NT2/D1 (cell line): ENCODE data around the gene STARD5.

Source experiments
- DNase-seq: peaks from one replicate; pipeline ENCODE4 v3.0.0-alpha.2; 2011; ENCODE audit warnings: low read depth, low spot score
- H3K27me3 ChIP-seq: 2 replicates; pipeline ENCODE4 v1.6.0; 2011; ENCODE audit warnings: mild to moderate bottlenecking; ENCODE audit not compliant: insufficient read length, insufficient read depth
- H3K36me3 ChIP-seq: 2 replicates; pipeline ENCODE4 v1.6.1; 2011; ENCODE audit warnings: mild to moderate bottlenecking, low read length, mixed read lengths; ENCODE audit not compliant: insufficient read depth, insufficient read length
- H3K4me1 ChIP-seq: 2 replicates; pipeline ENCODE4 v1.5.1; 2011; ENCODE audit not compliant: insufficient read depth, insufficient read length
- H3K4me3 ChIP-seq: 2 replicates; pipeline ENCODE4 v1.5.1; 2011; ENCODE audit warnings: low read depth; ENCODE audit not compliant: insufficient read length
- H3K9ac ChIP-seq: 2 replicates; pipeline ENCODE4 v1.6.0; 2011; ENCODE audit warnings: low read depth; ENCODE audit not compliant: insufficient read length
- H3K9me3 ChIP-seq: 2 replicates; pipeline ENCODE4 v1.5.1; 2011; ENCODE audit warnings: mild to moderate bottlenecking, low read length; ENCODE audit not compliant: insufficient read depth
- SUZ12 ChIP-seq: IDR thresholded peaks from 2 replicates; pipeline ENCODE4 v1.6.1; 2011; ENCODE audit not compliant: insufficient read length, insufficient read depth; ENCODE audit errors: extremely low read depth
- YY1 ChIP-seq: IDR thresholded peaks from 2 replicates; pipeline ENCODE4 v1.6.1; 2011; ENCODE audit not compliant: insufficient read length, insufficient read depth
- ZNF274 ChIP-seq: IDR thresholded peaks from 2 replicates; pipeline ENCODE4 v1.6.1; 2011; ENCODE audit warnings: mild to moderate bottlenecking, low read depth, low read length

The STARD5 gene, protein sequence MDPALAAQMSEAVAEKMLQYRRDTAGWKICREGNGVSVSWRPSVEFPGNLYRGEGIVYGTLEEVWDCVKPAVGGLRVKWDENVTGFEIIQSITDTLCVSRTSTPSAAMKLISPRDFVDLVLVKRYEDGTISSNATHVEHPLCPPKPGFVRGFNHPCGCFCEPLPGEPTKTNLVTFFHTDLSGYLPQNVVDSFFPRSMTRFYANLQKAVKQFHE

DNA sequence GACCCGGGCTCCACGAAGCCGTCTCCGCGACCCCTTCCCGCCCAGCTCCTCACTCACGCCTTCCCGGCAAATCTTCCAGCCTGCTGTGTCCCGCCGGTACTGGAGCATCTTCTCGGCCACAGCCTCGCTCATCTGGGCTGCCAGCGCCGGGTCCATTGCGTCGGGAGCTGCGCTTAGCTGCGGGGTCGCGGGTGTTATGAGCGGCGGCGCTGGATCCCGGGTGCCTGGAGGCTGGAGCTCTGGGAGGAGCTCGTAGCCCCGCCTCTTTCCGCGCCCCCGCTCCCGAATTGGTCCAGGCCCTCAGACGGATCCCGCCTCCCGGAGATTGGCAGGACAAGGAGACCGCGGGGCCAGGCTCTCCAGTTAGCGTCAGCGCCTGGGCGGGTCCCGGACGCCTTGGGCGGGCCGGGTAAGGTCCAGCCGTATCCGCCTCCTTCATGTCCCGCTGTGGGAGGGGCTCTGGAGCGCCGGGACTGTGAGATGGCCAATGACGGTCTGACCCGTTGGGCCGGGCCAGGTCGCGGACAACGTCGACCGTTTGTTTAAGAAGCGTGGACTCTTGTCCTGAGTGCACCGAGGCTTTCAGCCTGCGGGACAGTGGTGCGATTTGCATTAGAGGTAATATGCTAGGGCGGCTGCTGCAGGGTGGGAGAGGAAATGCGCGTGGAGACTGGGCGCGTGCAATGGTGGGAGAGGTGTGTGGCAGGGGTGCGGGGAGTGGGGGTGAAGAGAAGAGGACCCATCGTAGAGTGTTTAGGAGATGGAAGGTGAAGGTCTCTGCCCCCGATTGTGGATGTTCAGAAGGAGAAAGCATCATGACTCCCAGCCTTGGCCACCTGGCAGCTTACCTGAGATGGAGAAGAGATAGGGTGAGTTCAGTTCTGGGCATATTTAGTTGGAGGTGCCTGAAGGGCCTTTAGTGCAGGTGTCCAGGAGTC lies at the start of gene STARD5:
TSS of gene STARD5 (minus strand) at position 198 of the 938 bp plus-strand sequence. CDS start at position 156, 42 bp downstream.
- H3K4me3 ChIP-seq = peak within 1 kb of the TSS; percentile 79
- no peaks in the 10 kb centered on the region for H3K4me1 ChIP-seq
- peaks cover 10% of the 10 kb centered on the region for H3K36me3 ChIP-seq
- peak; percentile 96 for DNase-seq
- peak within 1 kb of the TSS; percentile 86 for H3K9ac ChIP-seq
- H3K27me3 ChIP-seq = peaks cover 17% of the 10 kb centered on the region
- H3K9me3 ChIP-seq = no peaks in the 10 kb centered on the region
- TF ChIP-seq YY1 (no peak), ZNF274 (no peak), SUZ12 (no peak)

DNA sequence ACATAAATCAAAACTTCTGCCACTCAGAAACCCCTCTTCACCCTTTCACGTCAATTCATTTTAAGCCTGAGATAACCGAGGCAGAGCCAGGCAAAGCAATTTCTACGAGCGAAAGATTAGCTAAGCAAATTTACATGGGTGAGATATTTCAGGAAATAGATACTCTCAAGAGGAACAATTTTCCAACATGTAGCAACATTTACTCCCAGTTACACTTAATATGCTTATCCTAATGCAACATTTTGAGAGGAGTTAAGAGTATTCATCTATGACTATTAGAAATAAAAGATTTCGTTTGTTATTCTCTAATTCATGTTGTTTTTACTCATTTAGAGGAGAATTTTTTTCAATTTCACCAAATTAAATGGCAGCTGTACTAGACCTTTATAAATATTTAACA lies 49.2 kb upstream of the STARD5 start:
- H3K4me3 ChIP-seq = no peak overlapping the region
- no peaks in the 10 kb centered on the region for H3K4me1 ChIP-seq
- H3K27me3 ChIP-seq = no peaks in the 10 kb centered on the region
- TF ChIP-seq ZNF274 (no peak), SUZ12 (no peak), YY1 (no peak)
- no peak for DNase-seq
- no peak overlapping the region for H3K9ac ChIP-seq
- no peaks in the 10 kb centered on the region for H3K9me3 ChIP-seq
- H3K36me3 ChIP-seq = no peaks in the 10 kb centered on the region

DNA sequence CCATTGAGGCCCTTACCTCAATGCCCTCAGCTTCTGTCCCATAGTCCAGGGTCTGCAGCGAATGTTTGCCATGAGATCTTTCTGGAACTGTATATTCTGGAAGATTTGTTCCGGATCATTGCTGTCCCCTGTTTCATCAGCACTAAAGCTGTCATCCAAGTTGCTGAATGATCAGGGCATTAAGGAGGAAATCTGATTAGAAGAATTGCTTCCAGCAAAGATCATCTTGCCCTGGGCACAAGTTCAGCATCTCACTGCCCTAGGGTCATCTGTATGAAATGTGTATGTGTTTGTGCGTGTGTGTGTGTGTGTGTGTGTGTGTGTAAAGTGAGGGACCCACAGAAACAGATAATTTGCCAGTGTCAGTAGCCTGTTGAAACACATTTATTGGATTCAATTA lies 48.6 kb upstream of the STARD5 start:
- TF ChIP-seq ZNF274 (no peak), SUZ12 (no peak), YY1 (no peak)
- Histone ChIP-seq H3K27me3 (no peaks in the 10 kb centered on the region), H3K4me3 (no peak overlapping the region), H3K36me3 (no peaks in the 10 kb centered on the region), H3K9me3 (no peaks in the 10 kb centered on the region), H3K4me1 (no peaks in the 10 kb centered on the region), H3K9ac (no peak overlapping the region)
- no peak for DNase-seq

DNA sequence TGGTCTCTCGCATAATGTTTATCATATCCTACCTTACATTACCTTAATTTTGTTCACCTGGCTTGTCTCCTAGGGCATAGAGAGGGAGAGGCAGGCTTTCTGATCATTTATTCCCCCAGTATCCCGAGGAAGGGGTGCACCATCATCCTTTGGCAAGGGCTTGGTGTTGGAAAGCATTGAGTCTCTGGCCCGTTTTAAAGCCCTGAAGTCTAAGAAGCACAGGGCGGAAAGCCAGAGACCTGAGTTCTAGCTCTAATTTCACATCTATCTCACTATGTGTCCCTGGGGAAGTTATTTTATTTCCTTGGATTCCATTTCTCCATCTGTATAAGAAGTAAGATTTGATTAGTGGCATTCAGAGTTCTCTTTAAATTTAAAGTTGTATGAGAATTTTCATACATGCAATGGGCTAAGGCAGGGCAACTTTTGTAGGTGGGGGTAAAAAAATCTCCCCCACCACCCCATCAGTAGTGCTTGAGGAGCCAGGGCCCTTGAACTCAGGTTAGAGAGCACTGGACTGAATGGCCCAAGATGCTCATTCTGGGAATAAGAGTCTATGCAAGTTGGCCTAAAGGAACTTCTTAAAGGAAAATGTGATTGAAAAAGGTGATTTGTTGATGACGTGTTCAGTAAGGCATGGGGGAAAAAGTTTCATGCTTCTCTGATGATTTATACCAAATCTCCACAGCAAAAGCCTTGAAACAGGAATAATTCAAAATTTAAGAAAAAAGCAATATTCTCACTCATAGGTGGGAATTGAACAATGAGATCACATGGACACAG lies 40.0 kb upstream of the STARD5 start:
- Histone ChIP-seq H3K4me1 (no peaks in the 10 kb centered on the region), H3K9me3 (no peaks in the 10 kb centered on the region), H3K36me3 (no peaks in the 10 kb centered on the region), H3K9ac (no peak overlapping the region), H3K4me3 (no peak overlapping the region), H3K27me3 (no peaks in the 10 kb centered on the region)
- no peak for DNase-seq
- TF ChIP-seq YY1 = no peak

DNA sequence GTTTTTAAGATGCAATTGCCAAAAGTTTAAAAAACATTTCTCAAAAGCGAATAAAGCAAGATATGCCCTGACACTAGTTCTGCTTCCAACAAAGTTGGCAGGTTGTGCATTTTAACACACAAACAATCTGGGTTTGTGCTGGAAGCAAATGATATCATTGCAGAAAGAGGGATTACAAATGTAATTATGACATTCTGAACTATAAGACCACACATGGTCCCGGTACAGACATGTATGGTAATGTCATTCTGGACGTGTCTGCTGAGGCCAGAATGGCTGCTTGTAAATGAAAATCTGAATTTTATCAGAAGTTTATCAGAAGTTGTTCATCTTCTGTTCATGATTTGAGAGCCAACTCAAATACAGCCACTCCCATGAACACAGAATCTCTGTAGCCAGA lies 39.3 kb upstream of the STARD5 start:
- Histone ChIP-seq H3K36me3 (no peaks in the 10 kb centered on the region), H3K9me3 (no peaks in the 10 kb centered on the region), H3K4me3 (no peak overlapping the region), H3K4me1 (no peaks in the 10 kb centered on the region), H3K27me3 (no peaks in the 10 kb centered on the region), H3K9ac (no peak overlapping the region)
- no peak for TF ChIP-seq SUZ12
- TF ChIP-seq YY1 = no peak
- no peak for TF ChIP-seq ZNF274
- DNase-seq = no peak

DNA sequence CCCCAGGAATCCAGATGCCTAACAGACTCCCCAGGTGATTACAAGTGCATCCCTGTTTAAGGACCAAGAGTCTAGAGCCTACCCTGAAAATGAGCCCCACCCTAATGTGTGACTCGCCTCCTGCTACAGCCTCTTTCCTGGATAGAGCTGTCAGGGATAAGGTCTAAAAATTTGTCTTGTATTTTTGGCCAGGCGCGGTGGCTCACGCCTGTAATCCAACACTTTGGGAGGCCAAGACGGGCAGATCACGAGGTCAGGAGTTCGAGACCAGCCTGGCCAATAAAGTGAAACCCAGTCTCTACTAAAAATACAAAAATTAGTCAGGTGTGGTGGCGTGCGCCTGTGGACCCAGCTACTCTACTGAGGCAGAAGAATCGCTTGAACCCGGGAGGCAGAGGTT lies 38.8 kb upstream of the STARD5 start:
- no peaks in the 10 kb centered on the region for H3K9me3 ChIP-seq
- no peaks in the 10 kb centered on the region for H3K36me3 ChIP-seq
- H3K4me3 ChIP-seq = no peak overlapping the region
- no peaks in the 10 kb centered on the region for H3K4me1 ChIP-seq
- DNase-seq = no peak
- no peaks in the 10 kb centered on the region for H3K27me3 ChIP-seq
- no peak overlapping the region for H3K9ac ChIP-seq
- TF ChIP-seq YY1 = no peak
- TF ChIP-seq ZNF274 = no peak
- TF ChIP-seq SUZ12 = no peak

DNA sequence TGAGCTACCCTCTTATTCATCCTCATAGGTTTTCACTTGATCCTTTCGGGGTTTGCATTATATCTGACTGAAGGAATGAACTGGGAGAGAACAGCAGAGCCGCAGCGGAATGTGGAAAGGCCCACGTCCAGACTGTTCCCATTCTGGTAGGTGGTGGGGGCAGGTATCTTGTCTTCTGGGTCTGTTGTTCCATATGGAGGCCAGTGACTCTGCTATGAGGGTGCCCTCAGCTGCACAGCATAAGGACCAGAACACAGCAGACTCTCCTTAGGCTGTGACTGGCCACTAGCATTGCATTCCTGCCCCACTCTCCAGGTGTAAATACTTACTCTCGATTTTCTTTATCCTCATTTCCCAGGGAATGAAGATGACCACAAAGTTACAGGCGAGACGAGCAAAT lies 38.0 kb upstream of the STARD5 start:
- TF ChIP-seq YY1 (no peak), ZNF274 (no peak), SUZ12 (no peak)
- DNase-seq = no peak

More for the DNA sequence above, 38.0 kb upstream of the STARD5 start:
- Histone ChIP-seq H3K4me1 (no peaks in the 10 kb centered on the region), H3K27me3 (no peaks in the 10 kb centered on the region), H3K9ac (no peak overlapping the region), H3K36me3 (no peaks in the 10 kb centered on the region), H3K4me3 (no peak overlapping the region), H3K9me3 (no peaks in the 10 kb centered on the region)
